WTC11 (cell line): ENCODE data around the gene CYP4A22.
"Not testable (repeated sequence)": the region's sequence is repeated elsewhere in the genome, so short reads cannot be mapped to it uniquely, and the experiment has no call there.

ENCODE experiments used
- CREM ChIP-seq: sonication (generic); formaldehyde crosslinking; IDR thresholded peaks from 2 replicates; pipeline ENCODE4 v1.8.1; 2022; ENCODE audit warnings: mild to moderate bottlenecking, missing genetic modification reagents, moderate library complexity
- HMGA2 ChIP-seq: fragments of 250-450 bp; sonication (Bioruptor Pico); IDR thresholded peaks from 2 replicates; pipeline ENCODE4 v1.4.0; 2021; ENCODE audit warnings: mild to moderate bottlenecking, moderate library complexity
- NR2C2 ChIP-seq: sonication (generic); formaldehyde crosslinking; IDR thresholded peaks from 2 replicates; pipeline ENCODE4 v1.8.0; 2022; ENCODE audit warnings: mild to moderate bottlenecking, missing genetic modification reagents
- OVOL2 ChIP-seq: fragments of 250-450 bp; sonication (Bioruptor Pico); IDR thresholded peaks from 2 replicates; pipeline ENCODE4 v1.9.0; 2021; ENCODE audit warnings: mild to moderate bottlenecking, borderline replicate concordance
- SMAD4 ChIP-seq: sonication (generic); formaldehyde crosslinking; IDR thresholded peaks from 2 replicates; pipeline ENCODE4 v1.8.0; 2022; ENCODE audit warnings: mild to moderate bottlenecking, missing genetic modification reagents
- SP1 ChIP-seq: sonication (generic); formaldehyde crosslinking; conservative IDR thresholded peaks from 2 replicates; pipeline ENCODE4 v1.8.1; 2022; ENCODE audit warnings: missing genetic modification reagents
- TF ChIP-seq, protein P1 (sequence below): fragments of 200-600 bp; IDR thresholded peaks from 2 replicates; pipeline ENCODE4 v1.8.0; 2022; ENCODE audit warnings: antibody characterized with exemption
- TF ChIP-seq, protein P2 (sequence below): fragments of 250-450 bp; sonication (Bioruptor Pico); conservative IDR thresholded peaks from 2 replicates; pipeline ENCODE4 v1.9.0; 2021; ENCODE audit warnings: mild to moderate bottlenecking
- TF ChIP-seq, protein P3 (sequence below): sonication (generic); formaldehyde crosslinking; IDR thresholded peaks from 2 replicates; pipeline ENCODE4 v1.8.1; 2022; ENCODE audit warnings: low read depth, missing genetic modification reagents, borderline replicate concordance
- TF ChIP-seq, protein P4 (sequence below): sonication (generic); formaldehyde crosslinking; IDR thresholded peaks from 2 replicates; pipeline ENCODE4 v1.8.0; 2022; ENCODE audit warnings: mild to moderate bottlenecking, missing genetic modification reagents

DNA sequence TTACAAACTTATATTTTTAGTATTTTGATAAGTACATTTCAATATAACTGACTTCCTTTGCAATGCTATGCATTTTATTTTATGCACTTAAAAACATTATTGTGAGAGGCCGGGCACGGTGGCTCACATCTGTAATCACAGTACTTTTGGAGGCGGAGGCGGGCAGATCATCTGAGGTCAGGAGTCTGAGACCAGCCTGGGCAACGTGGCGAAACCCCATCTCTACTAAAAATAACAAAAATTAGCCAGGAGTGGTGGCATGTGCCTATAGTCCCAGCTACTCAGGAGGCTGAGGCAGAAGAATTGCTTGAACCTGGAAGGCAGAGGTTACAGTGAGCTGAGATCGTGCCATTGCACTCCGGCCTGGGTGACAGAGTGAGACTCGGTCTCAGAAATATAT is 58.7 kb downstream of the CYP4A22 start:
- not testable (repeated sequence) for TF ChIP-seq OVOL2; SMAD4; NR2C2 (CRISPR knock-in tag); SP1 (CRISPR knock-in tag); HMGA2 (CRISPR knock-in tag); CREM (CRISPR knock-in tag)
- TF ChIP-seq, protein P1, sequence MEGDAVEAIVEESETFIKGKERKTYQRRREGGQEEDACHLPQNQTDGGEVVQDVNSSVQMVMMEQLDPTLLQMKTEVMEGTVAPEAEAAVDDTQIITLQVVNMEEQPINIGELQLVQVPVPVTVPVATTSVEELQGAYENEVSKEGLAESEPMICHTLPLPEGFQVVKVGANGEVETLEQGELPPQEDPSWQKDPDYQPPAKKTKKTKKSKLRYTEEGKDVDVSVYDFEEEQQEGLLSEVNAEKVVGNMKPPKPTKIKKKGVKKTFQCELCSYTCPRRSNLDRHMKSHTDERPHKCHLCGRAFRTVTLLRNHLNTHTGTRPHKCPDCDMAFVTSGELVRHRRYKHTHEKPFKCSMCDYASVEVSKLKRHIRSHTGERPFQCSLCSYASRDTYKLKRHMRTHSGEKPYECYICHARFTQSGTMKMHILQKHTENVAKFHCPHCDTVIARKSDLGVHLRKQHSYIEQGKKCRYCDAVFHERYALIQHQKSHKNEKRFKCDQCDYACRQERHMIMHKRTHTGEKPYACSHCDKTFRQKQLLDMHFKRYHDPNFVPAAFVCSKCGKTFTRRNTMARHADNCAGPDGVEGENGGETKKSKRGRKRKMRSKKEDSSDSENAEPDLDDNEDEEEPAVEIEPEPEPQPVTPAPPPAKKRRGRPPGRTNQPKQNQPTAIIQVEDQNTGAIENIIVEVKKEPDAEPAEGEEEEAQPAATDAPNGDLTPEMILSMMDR, result not testable (repeated sequence)
- TF ChIP-seq, protein P2, sequence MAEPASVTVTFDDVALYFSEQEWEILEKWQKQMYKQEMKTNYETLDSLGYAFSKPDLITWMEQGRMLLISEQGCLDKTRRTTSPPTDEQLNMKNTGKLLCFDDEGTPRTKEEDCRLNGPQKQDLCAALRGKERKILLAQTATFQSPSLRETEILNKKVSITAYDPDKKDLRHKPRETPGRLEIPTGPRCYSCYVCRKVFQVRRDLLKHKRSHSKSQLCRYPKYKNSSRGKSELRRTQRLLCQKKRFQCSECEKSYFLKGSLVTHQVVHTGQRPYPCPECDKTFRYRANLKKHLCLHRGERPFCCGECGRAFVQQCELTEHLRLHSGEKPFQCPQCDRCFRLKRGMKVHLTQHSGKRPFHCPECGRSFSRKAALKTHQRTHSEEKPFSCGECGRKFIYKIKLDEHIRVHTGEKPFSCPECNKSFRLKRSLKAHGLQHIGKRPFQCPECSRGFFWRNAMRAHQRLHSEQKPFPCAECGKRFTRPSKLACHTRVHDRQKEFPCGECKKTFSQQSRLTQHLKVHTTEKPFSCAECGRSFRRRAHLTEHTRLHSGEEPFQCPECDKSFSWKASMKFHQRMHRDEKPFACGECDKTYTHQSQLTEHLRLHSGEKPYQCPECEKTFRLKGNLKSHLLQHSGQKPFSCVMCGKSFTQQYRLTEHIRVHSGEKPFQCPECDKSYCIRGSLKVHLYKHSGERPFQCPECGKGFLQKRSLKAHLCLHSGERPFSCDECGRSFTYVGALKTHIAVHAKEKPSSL (CRISPR knock-in tag), result not testable (repeated sequence)
- TF ChIP-seq, protein P3, sequence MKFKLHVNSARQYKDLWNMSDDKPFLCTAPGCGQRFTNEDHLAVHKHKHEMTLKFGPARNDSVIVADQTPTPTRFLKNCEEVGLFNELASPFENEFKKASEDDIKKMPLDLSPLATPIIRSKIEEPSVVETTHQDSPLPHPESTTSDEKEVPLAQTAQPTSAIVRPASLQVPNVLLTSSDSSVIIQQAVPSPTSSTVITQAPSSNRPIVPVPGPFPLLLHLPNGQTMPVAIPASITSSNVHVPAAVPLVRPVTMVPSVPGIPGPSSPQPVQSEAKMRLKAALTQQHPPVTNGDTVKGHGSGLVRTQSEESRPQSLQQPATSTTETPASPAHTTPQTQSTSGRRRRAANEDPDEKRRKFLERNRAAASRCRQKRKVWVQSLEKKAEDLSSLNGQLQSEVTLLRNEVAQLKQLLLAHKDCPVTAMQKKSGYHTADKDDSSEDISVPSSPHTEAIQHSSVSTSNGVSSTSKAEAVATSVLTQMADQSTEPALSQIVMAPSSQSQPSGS (CRISPR knock-in tag), result not testable (repeated sequence)
- TF ChIP-seq, protein P4, sequence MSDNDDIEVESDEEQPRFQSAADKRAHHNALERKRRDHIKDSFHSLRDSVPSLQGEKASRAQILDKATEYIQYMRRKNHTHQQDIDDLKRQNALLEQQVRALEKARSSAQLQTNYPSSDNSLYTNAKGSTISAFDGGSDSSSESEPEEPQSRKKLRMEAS (CRISPR knock-in tag), result not testable (repeated sequence)
